NCI-H146 (cell line): ENCODE measurements around the gene EEF1A2.
A peak's percentile ranks its signal among the peaks of the same experiment; 100 is the strongest.

Experiments
- DNase-seq: peaks from one replicate; lab custom pipeline; 2025; lab: John Stamatoyannopoulos, UW

The EEF1A2 gene

GRCh38 chr20:63498960-63499337 is at the start of gene EEF1A2:
Gene EEF1A2, minus strand, starts transcription at chr20:63499083. Its CDS starts 1,320 bp downstream, at chr20:63497763.
- DNase-seq: peak; percentile 70

GRCh38 chr20:63548542-63548941 is 49.7 kb upstream of the EEF1A2 start:
- no peak for DNase-seq

GRCh38 chr20:63547725-63548480 is 49.0 kb upstream of the EEF1A2 start, which contains the start of gene SRMS:
Gene SRMS, minus strand, starts transcription at chr20:63547749. Its CDS starts 286 bp downstream, at chr20:63547463.
- DNase-seq: peak; percentile 50

- no peak for DNase-seq
Measured at GRCh38 chr20:63546956-63547724, 48.3 kb upstream of the EEF1A2 start.

- peak; percentile 94 for DNase-seq
Measured at GRCh38 chr20:63546256-63546955, 47.5 kb upstream of the EEF1A2 start.

- peak; percentile 91 for DNase-seq
Measured at GRCh38 chr20:63545814-63546213, 46.9 kb upstream of the EEF1A2 start.

GRCh38 chr20:63544958-63545516 is 46.2 kb upstream of the EEF1A2 start:
- no peak for DNase-seq

- no peak for DNase-seq
Measured at GRCh38 chr20:63544241-63544957, 45.5 kb upstream of the EEF1A2 start.

GRCh38 chr20:63543733-63544132 is 44.9 kb upstream of the EEF1A2 start:
- no peak for DNase-seq

GRCh38 chr20:63543131-63543530 is 44.2 kb upstream of the EEF1A2 start:
- DNase-seq: no peak

GRCh38 chr20:63542696-63543095 is 43.8 kb upstream of the EEF1A2 start:
- no peak for DNase-seq

GRCh38 chr20:63542031-63542559 is 43.2 kb upstream of the EEF1A2 start:
- DNase-seq: no peak

GRCh38 chr20:63541371-63541770 is 42.5 kb upstream of the EEF1A2 start:
- DNase-seq: no peak

- no peak for DNase-seq
Measured at GRCh38 chr20:63540417-63541186, 41.7 kb upstream of the EEF1A2 start.

- no peak for DNase-seq
Measured at GRCh38 chr20:63539441-63540370, 40.8 kb upstream of the EEF1A2 start.

- no peak for DNase-seq
Measured at GRCh38 chr20:63539092-63539430, 40.2 kb upstream of the EEF1A2 start.

GRCh38 chr20:63538204-63539091 is 39.6 kb upstream of the EEF1A2 start:
- DNase-seq: peak; percentile 65

- DNase-seq: peak; percentile 87
Measured at GRCh38 chr20:63537525-63538203, 38.8 kb upstream of the EEF1A2 start.
